Measurements from ENCODE around the gene ATP1A4.

ATP1A4 gene

GRCh38 chr1:160232911-160233310, 81.5 kb downstream of the ATP1A4 start:
- DNase-seq (ENCODE audit: low read depth): no peak
